NCI-H2171 treated with DMSO at 0.1 percent for 48 hours (cell line): ENCODE measurements around the gene FBXO2.

Source experiments
- DNase-seq: peaks from one replicate; lab custom pipeline; 2025; lab: John Stamatoyannopoulos, UW

The FBXO2 gene

GRCh38 chr1:11654137-11654938 lies at the start of gene FBXO2, which contains the start of gene FBXO44:
Gene FBXO2 (minus strand): TSS chr1:11654429. CDS start chr1:11654340, 89 bp downstream.
Gene FBXO44 (plus strand): TSS chr1:11654877. CDS start chr1:11655836, 959 bp downstream.
- DNase-seq: peak; percentile 37

GRCh38 chr1:11703357-11704193 lies 49.3 kb upstream of the FBXO2 start:
- DNase-seq: no peak

- no peak for DNase-seq
Observed at GRCh38 chr1:11701981-11702803, 48.0 kb upstream of the FBXO2 start.

- peak; percentile 56 for DNase-seq
Observed at GRCh38 chr1:11701551-11701961, 47.3 kb upstream of the FBXO2 start.

GRCh38 chr1:11700601-11701467 lies 46.6 kb upstream of the FBXO2 start:
- peak; percentile 94 for DNase-seq

GRCh38 chr1:11697893-11698210 lies 43.6 kb upstream of the FBXO2 start:
- no peak for DNase-seq

GRCh38 chr1:11697188-11697892 lies 43.1 kb upstream of the FBXO2 start:
- no peak for DNase-seq

GRCh38 chr1:11695861-11696260 lies 41.6 kb upstream of the FBXO2 start:
- no peak for DNase-seq

GRCh38 chr1:11693917-11694316 lies 39.7 kb upstream of the FBXO2 start:
- no peak for DNase-seq

GRCh38 chr1:11693024-11693590 lies 38.9 kb upstream of the FBXO2 start:
- no peak for DNase-seq

GRCh38 chr1:11691928-11692711 lies 37.9 kb upstream of the FBXO2 start:
- no peak for DNase-seq

GRCh38 chr1:11691302-11691914 lies 37.2 kb upstream of the FBXO2 start, which contains the start of gene DRAXIN:
Gene DRAXIN (plus strand): TSS chr1:11691710. CDS start chr1:11706259, 14,549 bp downstream.
- peak; percentile 60 for DNase-seq

GRCh38 chr1:11690397-11691301 lies 36.4 kb upstream of the FBXO2 start:
- DNase-seq: peak; percentile 65

- DNase-seq: no peak
Observed at GRCh38 chr1:11688506-11688905, 34.3 kb upstream of the FBXO2 start.

GRCh38 chr1:11685210-11685752 lies 31.1 kb upstream of the FBXO2 start:
- DNase-seq: no peak

- peak; percentile 76 for DNase-seq
Observed at GRCh38 chr1:11684070-11684469, 29.8 kb upstream of the FBXO2 start.

- DNase-seq: no peak
Observed at GRCh38 chr1:11682799-11683198, 28.6 kb upstream of the FBXO2 start.
